ENCODE data around the gene GFOD1.

DNA sequence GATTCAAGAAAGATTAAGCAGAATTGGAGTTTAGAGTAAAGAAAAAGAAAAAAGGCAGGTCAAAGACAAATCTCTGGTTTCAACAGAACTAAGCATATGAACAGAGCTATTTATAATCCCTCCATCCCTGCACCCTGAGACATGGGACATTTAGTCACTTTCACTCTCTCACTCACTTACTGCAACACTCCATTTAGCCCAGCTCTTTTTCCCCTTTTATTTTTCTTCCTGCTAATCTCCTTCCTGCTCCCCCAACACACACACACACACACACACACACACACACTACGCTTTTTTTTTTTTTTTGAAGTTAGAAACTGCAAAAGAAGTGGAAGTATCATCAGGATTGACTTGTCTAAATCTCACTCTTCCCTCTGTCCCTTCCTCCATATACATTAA is 113.9 kb downstream of the GFOD1 start:
- TF ChIP-seq ARNTL (CRISPR knock-in tag; IDR thresholded peaks at IDR 0.05; ENCODE audit: borderline replicate concordance, low read depth), result no peak
- no peak for TF ChIP-seq BACH2 (CRISPR knock-in tag; IDR thresholded peaks at IDR 0.05; ENCODE audit: borderline replicate concordance)
- no peak for TF ChIP-seq ZNF8 (CRISPR knock-in tag; IDR thresholded peaks at IDR 0.05)
- TF ChIP-seq ZFP3 (CRISPR knock-in tag; IDR thresholded peaks at IDR 0.05), result no peak
- TF ChIP-seq ZNF565 (CRISPR knock-in tag; conservative IDR thresholded peaks at IDR 0.05; ENCODE audit: low read depth), result no peak
- no peak for TF ChIP-seq ESRRG (CRISPR knock-in tag; IDR thresholded peaks at IDR 0.05)

Data from SK-N-SH treated with all-trans-retinoic acid at 6 μM for 48 hours (cell line).